ENCODE data around the gene SERPINA3.

SERPINA3 gene

GRCh38 chr14:94615254-94615653, 3.1 kb downstream of the SERPINA3 start:
- DNase-seq: no peak

- DNase-seq: no peak
Measured at GRCh38 chr14:94615823-94616570, 3.8 kb downstream of the SERPINA3 start.

- DNase-seq: no peak
Measured at GRCh38 chr14:94617366-94617941, 5.3 kb downstream of the SERPINA3 start.

- no peak for DNase-seq
Measured at GRCh38 chr14:94617988-94618822, 6.0 kb downstream of the SERPINA3 start.

- no peak for DNase-seq
Measured at GRCh38 chr14:94619297-94619696, 7.1 kb downstream of the SERPINA3 start.

GRCh38 chr14:94620597-94620996, 8.4 kb downstream of the SERPINA3 start:
- no peak for DNase-seq

GRCh38 chr14:94621358-94622134, 9.4 kb downstream of the SERPINA3 start:
- no peak for DNase-seq

- no peak for DNase-seq
Measured at GRCh38 chr14:94622653-94623421, 10.6 kb downstream of the SERPINA3 start.

- DNase-seq: no peak
Measured at GRCh38 chr14:94623422-94623809, 11.2 kb downstream of the SERPINA3 start.

GRCh38 chr14:94623856-94624499, 11.8 kb downstream of the SERPINA3 start:
- no peak for DNase-seq

GRCh38 chr14:94624537-94625352, 12.6 kb downstream of the SERPINA3 start:
- no peak for DNase-seq

GRCh38 chr14:94625353-94625635, 13.1 kb downstream of the SERPINA3 start:
- no peak for DNase-seq

- no peak for DNase-seq
Measured at GRCh38 chr14:94628578-94628977, 16.4 kb downstream of the SERPINA3 start.

GRCh38 chr14:94630396-94630795, 18.2 kb downstream of the SERPINA3 start:
- no peak for DNase-seq

- no peak for DNase-seq
Measured at GRCh38 chr14:94631050-94631449, 18.9 kb downstream of the SERPINA3 start.

- no peak for DNase-seq
Measured at GRCh38 chr14:94631536-94632304, 19.5 kb downstream of the SERPINA3 start.

GRCh38 chr14:94632305-94632590, 20.1 kb downstream of the SERPINA3 start:
- DNase-seq: no peak

- DNase-seq: no peak
Measured at GRCh38 chr14:94633121-94633520, 20.9 kb downstream of the SERPINA3 start.

GRCh38 chr14:94635154-94635553, 23.0 kb downstream of the SERPINA3 start:
- DNase-seq: no peak

- no peak for DNase-seq
Measured at GRCh38 chr14:94636744-94637412, 24.7 kb downstream of the SERPINA3 start.

Data from DMS 273 treated with DMSO at 0.1 percent for 48 hours (cell line).